Calu3 (cell line): Measurements from ENCODE around the gene SLC5A9. TPM values are rescaled to one million over a fixed set of nuclear protein-coding genes. Genes with fewer than 3 reads are reported as not detected.
"Not testable (repeated sequence)": the region's sequence is repeated elsewhere in the genome, so short reads cannot be mapped to it uniquely, and the experiment has no call there.

Experiments used
- BruUV-seq: library from RNA; stranded (reverse); fragments of 400-500 nt; replicated peaks from 2 replicates; lab custom pipeline; 2021; lab: Mats Ljungman, UMichigan
- CTCF ChIA-PET: fragments of 300-600 bp; sonication (Branson Sonifier 250); formaldehyde crosslinking; loops from one replicate; lab custom pipeline; 2022; ENCODE audit warnings: antibody characterized with exemption; lab: Charles Lee
- DNase-seq: peaks from one replicate; pipeline ENCODE4 v3.0.0; 2022
- H3K27ac Mint-ChIP-seq: one replicate; pipeline ENCODE4 v1.8.0; 2022; ENCODE audit warnings: mixed read lengths; ENCODE audit not compliant: unreplicated experiment
- H3K27me3 Mint-ChIP-seq: one replicate; pipeline ENCODE4 v1.8.0; 2022; ENCODE audit warnings: mixed read lengths; ENCODE audit not compliant: unreplicated experiment
- H3K36me3 Mint-ChIP-seq: one replicate; pipeline ENCODE4 v1.8.0; 2022; ENCODE audit warnings: mild to moderate bottlenecking, moderate library complexity, mixed read lengths; ENCODE audit not compliant: insufficient read depth, unreplicated experiment
- H3K4me1 Mint-ChIP-seq: one replicate; pipeline ENCODE4 v1.8.0; 2022; ENCODE audit warnings: mild to moderate bottlenecking, low read depth, mixed read lengths; ENCODE audit not compliant: unreplicated experiment
- H3K4me3 Mint-ChIP-seq: one replicate; pipeline ENCODE4 v1.8.0; 2022; ENCODE audit warnings: mild to moderate bottlenecking, low read depth, moderate library complexity, mixed read lengths; ENCODE audit not compliant: unreplicated experiment
- H3K9me3 Mint-ChIP-seq: one replicate; pipeline ENCODE4 v1.8.0; 2022; ENCODE audit warnings: low read depth, mixed read lengths; ENCODE audit not compliant: unreplicated experiment
- intact Hi-C: fragments of 100-400 bp; cut with micrococcal nuclease; formaldehyde crosslinking; loops from one replicate; pipeline ENCODE4 v1.10.0; 2022; ENCODE audit not compliant: unreplicated experiment
- total RNA-seq: library from RNA; stranded (reverse); gene quantifications from 2 replicates; pipeline ENCODE4 v1.2.3, GENCODE V29; 2022
- TF ChIP-seq, protein P1 (sequence below): fragments of 200-600 bp; IDR thresholded peaks from one replicate; pipeline ENCODE4 v1.8.0; 2022; ENCODE audit warnings: antibody characterized with exemption; ENCODE audit not compliant: unreplicated experiment

The SLC5A9 gene
- total RNA-seq, 1 experiment from 2014 or later = 0.87 TPM

DNA sequence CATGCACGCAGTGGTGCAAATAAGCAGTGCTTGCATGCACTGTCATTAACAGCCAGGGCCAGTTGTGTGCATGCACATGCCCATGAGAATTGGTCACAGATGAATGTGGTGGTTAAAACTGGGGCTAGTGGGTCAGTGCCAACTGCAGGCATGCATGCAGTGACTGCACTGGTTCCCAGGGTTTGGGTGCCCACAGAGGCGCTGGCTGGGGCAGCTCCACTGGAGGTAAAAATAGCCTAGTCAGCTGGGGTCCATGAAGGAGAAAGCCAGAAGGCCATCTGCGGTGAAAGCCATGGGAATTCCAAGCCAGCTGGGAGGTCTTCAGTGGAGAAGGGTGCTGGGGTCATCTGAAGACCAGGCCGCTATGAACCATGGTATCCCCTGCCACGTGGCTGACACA lies 70.2 kb downstream of the SLC5A9 start:
- intact Hi-C loops = no loop called here
- Mint-ChIP-seq H3K27me3 (no peaks in the 10 kb centered on the region), H3K4me1 (no peaks in the 10 kb centered on the region), H3K27ac (no peak overlapping the region), H3K36me3 (no peaks in the 10 kb centered on the region), H3K9me3 (peaks cover 2% of the 10 kb centered on the region), H3K4me3 (no peak overlapping the region)
- no TSS peak for BruUV-seq
- TF ChIP-seq, protein P1, sequence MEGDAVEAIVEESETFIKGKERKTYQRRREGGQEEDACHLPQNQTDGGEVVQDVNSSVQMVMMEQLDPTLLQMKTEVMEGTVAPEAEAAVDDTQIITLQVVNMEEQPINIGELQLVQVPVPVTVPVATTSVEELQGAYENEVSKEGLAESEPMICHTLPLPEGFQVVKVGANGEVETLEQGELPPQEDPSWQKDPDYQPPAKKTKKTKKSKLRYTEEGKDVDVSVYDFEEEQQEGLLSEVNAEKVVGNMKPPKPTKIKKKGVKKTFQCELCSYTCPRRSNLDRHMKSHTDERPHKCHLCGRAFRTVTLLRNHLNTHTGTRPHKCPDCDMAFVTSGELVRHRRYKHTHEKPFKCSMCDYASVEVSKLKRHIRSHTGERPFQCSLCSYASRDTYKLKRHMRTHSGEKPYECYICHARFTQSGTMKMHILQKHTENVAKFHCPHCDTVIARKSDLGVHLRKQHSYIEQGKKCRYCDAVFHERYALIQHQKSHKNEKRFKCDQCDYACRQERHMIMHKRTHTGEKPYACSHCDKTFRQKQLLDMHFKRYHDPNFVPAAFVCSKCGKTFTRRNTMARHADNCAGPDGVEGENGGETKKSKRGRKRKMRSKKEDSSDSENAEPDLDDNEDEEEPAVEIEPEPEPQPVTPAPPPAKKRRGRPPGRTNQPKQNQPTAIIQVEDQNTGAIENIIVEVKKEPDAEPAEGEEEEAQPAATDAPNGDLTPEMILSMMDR = no peak
- no peak for DNase-seq
- CTCF ChIA-PET = no interaction called here

DNA sequence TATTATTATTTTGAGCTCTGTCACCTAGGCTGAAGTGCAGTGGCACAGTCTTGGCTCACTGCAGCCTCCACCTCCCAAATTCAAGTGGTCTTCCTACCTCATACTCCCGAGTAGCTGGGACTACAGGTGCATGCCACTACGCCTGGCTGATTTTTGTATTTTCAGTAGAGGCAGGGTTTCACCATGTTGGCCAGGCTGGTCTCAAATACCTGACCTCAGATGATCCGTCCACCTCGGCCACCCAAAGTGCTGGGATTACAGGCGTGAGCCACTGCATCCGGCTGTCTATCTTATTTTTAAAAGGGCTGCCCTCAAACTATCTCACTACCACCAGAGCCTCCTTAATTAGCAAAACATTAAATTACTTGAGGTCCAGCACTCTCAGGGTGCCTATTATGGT lies 71.6 kb downstream of the SLC5A9 start:
- H3K4me3 Mint-ChIP-seq, H3K27me3 Mint-ChIP-seq, H3K36me3 Mint-ChIP-seq, BruUV-seq, DNase-seq, intact Hi-C loops, CTCF ChIA-PET, H3K9me3 Mint-ChIP-seq, H3K27ac Mint-ChIP-seq, H3K4me1 Mint-ChIP-seq: not testable (repeated sequence)

DNA sequence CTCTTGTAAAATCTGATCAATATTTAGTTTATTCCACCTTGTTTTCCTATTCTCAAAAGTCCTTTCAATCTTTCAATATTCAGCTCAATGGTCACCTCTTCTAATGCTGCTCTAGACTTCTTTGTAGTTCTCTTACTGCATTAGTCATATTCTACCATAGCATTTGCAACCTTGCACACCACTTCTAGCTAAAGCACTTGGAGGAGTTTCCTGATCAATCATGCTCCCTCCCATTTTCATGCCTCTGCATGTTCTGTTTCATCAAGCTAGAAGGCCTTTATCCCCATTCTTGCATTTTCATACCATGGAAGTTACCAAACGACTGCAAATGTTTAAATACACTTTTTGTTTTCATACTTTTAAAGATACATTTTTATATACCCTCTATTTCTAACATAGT lies 72.1 kb downstream of the SLC5A9 start:
- no TSS peak for BruUV-seq
- no peak for DNase-seq

More for the DNA sequence above, 72.1 kb downstream of the SLC5A9 start:
- no peaks in the 10 kb centered on the region for H3K27me3 Mint-ChIP-seq
- intact Hi-C loops = no loop called here
- CTCF ChIA-PET = no interaction called here
- H3K9me3 Mint-ChIP-seq = peaks cover under 1% of the 10 kb centered on the region
- H3K4me3 Mint-ChIP-seq = no peak overlapping the region
- no peak overlapping the region for H3K27ac Mint-ChIP-seq
- no peaks in the 10 kb centered on the region for H3K4me1 Mint-ChIP-seq
- TF ChIP-seq, protein P1 = no peak
- H3K36me3 Mint-ChIP-seq = no peaks in the 10 kb centered on the region

Other genes with a start within 250 kb of the SLC5A9 start
- 0.10 and 0.42 TPM in 2 replicates for gene TRABD2B, start 225.3 kb upstream of the SLC5A9 start, total RNA-seq
- gene SPATA6, start 249.5 kb downstream of the SLC5A9 start, total RNA-seq = 7.1 and 15.7 TPM in 2 replicates